Prostate gland (tissue), 2 donors: Measurements from ENCODE around the gene TFPI.
"Not testable (repeated sequence)": the region's sequence is repeated elsewhere in the genome, so short reads cannot be mapped to it uniquely, and the experiment has no call there.

Experiments
- POLR2AphosphoS5 ChIP-seq: sonication (generic); formaldehyde crosslinking; IDR thresholded peaks from one replicate; pipeline ENCODE4 v1.6.1; 2017; ENCODE audit warnings: antibody characterized with exemption
- TF ChIP-seq, protein P1 (sequence below), 4 experiments: fragments of 200-600 bp in 2 of 4; fragments of 450-650 bp in 2 of 4; sonication (generic) in 2 of 4; IDR thresholded peaks; 1 replicate in 3 of 4; 2 replicates in 1 of 4; pipeline ENCODE4 v1.5.1; 2016 to 2019; ENCODE audit warnings: antibody characterized with exemption in 4 of 4, mild to moderate bottlenecking in 2 of 4, moderate library complexity in 2 of 4

- TF ChIP-seq, protein P1, sequence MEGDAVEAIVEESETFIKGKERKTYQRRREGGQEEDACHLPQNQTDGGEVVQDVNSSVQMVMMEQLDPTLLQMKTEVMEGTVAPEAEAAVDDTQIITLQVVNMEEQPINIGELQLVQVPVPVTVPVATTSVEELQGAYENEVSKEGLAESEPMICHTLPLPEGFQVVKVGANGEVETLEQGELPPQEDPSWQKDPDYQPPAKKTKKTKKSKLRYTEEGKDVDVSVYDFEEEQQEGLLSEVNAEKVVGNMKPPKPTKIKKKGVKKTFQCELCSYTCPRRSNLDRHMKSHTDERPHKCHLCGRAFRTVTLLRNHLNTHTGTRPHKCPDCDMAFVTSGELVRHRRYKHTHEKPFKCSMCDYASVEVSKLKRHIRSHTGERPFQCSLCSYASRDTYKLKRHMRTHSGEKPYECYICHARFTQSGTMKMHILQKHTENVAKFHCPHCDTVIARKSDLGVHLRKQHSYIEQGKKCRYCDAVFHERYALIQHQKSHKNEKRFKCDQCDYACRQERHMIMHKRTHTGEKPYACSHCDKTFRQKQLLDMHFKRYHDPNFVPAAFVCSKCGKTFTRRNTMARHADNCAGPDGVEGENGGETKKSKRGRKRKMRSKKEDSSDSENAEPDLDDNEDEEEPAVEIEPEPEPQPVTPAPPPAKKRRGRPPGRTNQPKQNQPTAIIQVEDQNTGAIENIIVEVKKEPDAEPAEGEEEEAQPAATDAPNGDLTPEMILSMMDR (IDR thresholded peaks at IDR 0.05), result not testable (repeated sequence)
- not testable (repeated sequence) for TF ChIP-seq POLR2AphosphoS5
These were observed 2.3 kb upstream of the TFPI start for GRCh38 chr2:187556493-187556892.
